Measurements from ENCODE around the gene CHCHD4. TPM values are rescaled to one million over a fixed set of nuclear protein-coding genes. Genes with fewer than 3 reads are reported as not detected.
"Not testable (repeated sequence)": the region's sequence is repeated elsewhere in the genome, so short reads cannot be mapped to it uniquely, and the experiment has no call there.

The CHCHD4 gene
- total RNA-seq, 1 experiment from 2014 or later, result 16.7 TPM

DNA sequence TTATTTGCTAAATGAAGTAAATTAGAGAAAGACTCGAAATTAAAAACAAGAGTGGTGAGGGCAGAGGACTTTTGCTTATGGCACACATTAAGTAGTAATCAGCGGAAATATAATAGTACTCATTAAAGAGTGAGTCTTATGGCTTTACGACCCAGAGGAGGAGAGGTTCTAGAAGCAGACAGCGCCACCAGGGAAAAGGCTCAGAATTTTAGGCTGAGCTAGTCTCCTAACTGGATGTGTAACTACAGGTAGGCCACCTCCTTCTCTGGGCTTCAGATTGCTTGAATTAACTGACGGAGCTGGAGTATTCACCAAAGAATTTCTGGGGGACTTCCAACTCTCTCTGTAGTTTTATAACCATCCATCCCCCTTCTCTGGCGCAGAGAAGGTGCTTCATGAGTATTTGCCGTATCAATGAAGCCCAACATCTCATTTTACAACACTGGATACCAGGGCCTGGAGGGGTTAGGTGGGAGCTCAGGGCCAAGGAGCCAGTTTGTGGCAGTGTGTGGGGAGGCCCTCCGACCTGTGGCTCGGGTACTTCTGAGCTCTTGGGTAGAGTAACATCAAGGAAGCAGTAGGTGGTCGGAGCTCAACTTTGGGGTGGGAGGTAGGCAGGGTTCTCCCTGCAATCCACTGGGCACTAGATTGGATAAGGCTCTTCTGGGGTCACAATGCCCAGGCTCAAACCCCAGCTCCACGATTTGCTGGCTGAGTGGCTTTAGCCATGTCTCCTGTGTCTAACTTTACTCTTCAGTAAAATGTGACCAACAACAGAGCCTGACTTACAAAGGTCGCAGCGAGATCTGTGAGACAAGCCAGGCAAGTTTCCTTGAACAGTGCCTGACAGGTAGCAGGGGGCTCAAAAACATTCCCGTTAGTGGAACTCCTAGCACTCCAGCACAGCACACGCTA, 1.1 kb downstream of the CHCHD4 start:
- BruUV-seq (replicated peaks), result TSS peak; percentile 59
- Mint-ChIP-seq H3K4me3 (ENCODE audit: low read depth, unreplicated experiment) (peak overlapping the region; percentile 97), H3K27ac (ENCODE audit: unreplicated experiment) (peak overlapping the region; percentile 39), H3K9me3 (ENCODE audit: low read depth, unreplicated experiment) (no peaks in the 10 kb centered on the region), H3K36me3 (ENCODE audit: insufficient read depth, unreplicated experiment) (peaks cover 33% of the 10 kb centered on the region), H3K27me3 (ENCODE audit: unreplicated experiment) (no peaks in the 10 kb centered on the region), H3K4me1 (ENCODE audit: low read depth, unreplicated experiment) (peaks cover 23% of the 10 kb centered on the region)
- CTCF ChIA-PET, result no interaction called here
- no peak for DNase-seq
- TF ChIP-seq, protein P1, sequence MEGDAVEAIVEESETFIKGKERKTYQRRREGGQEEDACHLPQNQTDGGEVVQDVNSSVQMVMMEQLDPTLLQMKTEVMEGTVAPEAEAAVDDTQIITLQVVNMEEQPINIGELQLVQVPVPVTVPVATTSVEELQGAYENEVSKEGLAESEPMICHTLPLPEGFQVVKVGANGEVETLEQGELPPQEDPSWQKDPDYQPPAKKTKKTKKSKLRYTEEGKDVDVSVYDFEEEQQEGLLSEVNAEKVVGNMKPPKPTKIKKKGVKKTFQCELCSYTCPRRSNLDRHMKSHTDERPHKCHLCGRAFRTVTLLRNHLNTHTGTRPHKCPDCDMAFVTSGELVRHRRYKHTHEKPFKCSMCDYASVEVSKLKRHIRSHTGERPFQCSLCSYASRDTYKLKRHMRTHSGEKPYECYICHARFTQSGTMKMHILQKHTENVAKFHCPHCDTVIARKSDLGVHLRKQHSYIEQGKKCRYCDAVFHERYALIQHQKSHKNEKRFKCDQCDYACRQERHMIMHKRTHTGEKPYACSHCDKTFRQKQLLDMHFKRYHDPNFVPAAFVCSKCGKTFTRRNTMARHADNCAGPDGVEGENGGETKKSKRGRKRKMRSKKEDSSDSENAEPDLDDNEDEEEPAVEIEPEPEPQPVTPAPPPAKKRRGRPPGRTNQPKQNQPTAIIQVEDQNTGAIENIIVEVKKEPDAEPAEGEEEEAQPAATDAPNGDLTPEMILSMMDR (IDR thresholded peaks at IDR 0.05; ENCODE audit: unreplicated experiment), result no peak
- intact Hi-C loops (cut with micrococcal nuclease; ENCODE audit: unreplicated experiment), result loop anchor here (1.0 to 10.0 kb wide), 3 partner anchors 31 to 469 kb away; no protein-coding TSS in a partner anchor

DNA sequence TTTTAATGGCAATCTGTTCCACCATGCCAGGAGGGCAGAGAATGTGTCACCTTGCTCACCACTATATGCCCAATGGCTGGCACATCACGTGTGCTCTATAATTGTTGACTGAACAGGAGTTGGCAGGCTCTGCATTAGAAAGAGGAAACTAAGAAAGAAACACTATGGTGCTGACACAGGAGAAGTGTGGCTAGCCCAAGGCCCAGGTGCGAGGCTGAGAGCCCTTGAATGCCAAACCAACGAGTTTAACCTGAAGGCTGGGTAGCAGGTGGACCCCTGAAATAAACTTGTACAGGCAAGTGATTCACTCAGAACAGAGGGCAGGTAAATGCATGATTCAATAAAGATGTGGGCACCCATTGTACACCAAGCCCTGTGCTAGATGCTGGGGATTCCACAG, 2.4 kb downstream of the CHCHD4 start:
- Mint-ChIP-seq H3K27ac (ENCODE audit: unreplicated experiment) (peak overlapping the region; percentile 18), H3K27me3 (ENCODE audit: unreplicated experiment) (no peaks in the 10 kb centered on the region), H3K9me3 (ENCODE audit: low read depth, unreplicated experiment) (no peaks in the 10 kb centered on the region), H3K4me1 (ENCODE audit: low read depth, unreplicated experiment) (peaks cover 26% of the 10 kb centered on the region), H3K4me3 (ENCODE audit: low read depth, unreplicated experiment) (no peak overlapping the region), H3K36me3 (ENCODE audit: insufficient read depth, unreplicated experiment) (peaks cover 33% of the 10 kb centered on the region)
- TF ChIP-seq, protein P1 (IDR thresholded peaks at IDR 0.05; ENCODE audit: unreplicated experiment), result no peak
- intact Hi-C loops (cut with micrococcal nuclease; ENCODE audit: unreplicated experiment), result loop anchor here (10.0 kb wide), 1 partner anchor 468 kb away; no protein-coding TSS in a partner anchor
- no TSS peak for BruUV-seq (replicated peaks)
- CTCF ChIA-PET, result interaction anchor here (0.6 kb wide), 1 partner anchor 1495 kb away, joined by 3 read pairs; no protein-coding TSS in a partner anchor
- DNase-seq, result no peak

DNA sequence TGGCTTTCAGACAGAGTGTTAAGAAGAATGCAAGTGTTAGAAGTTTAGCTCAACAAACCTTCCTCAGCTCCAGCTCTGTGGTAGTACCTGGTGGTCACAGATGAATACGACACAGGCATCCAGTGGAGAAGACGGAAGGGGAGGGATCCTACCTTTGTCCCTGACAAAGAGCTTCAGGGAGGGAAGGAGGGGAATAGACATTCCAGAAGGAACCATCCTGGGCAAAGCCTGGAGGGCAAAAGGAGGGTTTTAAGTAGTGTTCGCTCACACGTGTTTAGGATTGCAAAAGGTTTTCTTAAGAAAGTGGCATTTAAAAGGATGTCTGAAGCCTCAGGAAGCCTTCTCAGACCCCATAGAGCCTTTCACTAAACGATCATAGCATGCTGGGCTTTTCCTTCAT, 2.8 kb downstream of the CHCHD4 start:
- no peak for DNase-seq
- Mint-ChIP-seq H3K27me3 (ENCODE audit: unreplicated experiment) (no peaks in the 10 kb centered on the region), H3K4me3 (ENCODE audit: low read depth, unreplicated experiment) (no peak overlapping the region), H3K4me1 (ENCODE audit: low read depth, unreplicated experiment) (peaks cover 21% of the 10 kb centered on the region), H3K9me3 (ENCODE audit: low read depth, unreplicated experiment) (no peaks in the 10 kb centered on the region), H3K27ac (ENCODE audit: unreplicated experiment) (no peak overlapping the region), H3K36me3 (ENCODE audit: insufficient read depth, unreplicated experiment) (peaks cover 33% of the 10 kb centered on the region)
- CTCF ChIA-PET, result no interaction called here
- TF ChIP-seq, protein P1 (IDR thresholded peaks at IDR 0.05; ENCODE audit: unreplicated experiment), result no peak
- intact Hi-C loops (cut with micrococcal nuclease; ENCODE audit: unreplicated experiment), result loop anchor here (10.0 kb wide), 1 partner anchor 467 kb away; no protein-coding TSS in a partner anchor
- no TSS peak for BruUV-seq (replicated peaks)

DNA sequence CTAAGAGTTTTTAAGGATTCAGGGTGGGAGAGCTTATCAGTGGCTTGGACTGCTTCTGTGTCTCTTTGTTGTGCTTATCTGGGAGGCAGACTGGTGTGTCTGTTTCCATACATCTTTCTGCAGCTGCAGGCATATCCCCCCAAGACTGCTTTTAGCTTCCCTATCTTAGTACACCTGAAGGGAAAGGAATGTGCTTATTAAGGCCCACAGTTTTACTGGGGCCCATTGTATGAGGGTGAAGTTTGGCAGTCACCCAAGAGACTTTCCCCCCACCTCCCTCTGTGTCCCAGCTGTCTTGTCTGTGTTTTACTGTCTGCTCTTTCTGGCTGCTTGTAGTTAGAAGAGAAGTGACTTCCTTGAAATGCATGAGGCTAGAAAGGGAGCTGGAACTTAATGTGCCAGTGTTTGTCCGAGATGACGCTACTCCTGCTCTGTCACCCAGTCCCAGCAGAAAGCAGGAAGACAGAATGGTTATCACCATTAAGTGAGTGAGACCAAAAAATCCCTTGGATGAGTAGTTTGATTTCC, 3.7 kb downstream of the CHCHD4 start:
- CTCF ChIA-PET, result interaction anchor here (0.8 kb wide), 1 partner anchor 156 kb away, joined by 3 read pairs; no protein-coding TSS in a partner anchor
- H3K27ac Mint-ChIP-seq (ENCODE audit: unreplicated experiment); DNase-seq; BruUV-seq (replicated peaks); H3K27me3 Mint-ChIP-seq (ENCODE audit: unreplicated experiment); H3K9me3 Mint-ChIP-seq (ENCODE audit: low read depth, unreplicated experiment); H3K4me3 Mint-ChIP-seq (ENCODE audit: low read depth, unreplicated experiment): not testable (repeated sequence)
- Mint-ChIP-seq H3K36me3 (ENCODE audit: insufficient read depth, unreplicated experiment) (peaks cover 25% of the 10 kb centered on the region), H3K4me1 (ENCODE audit: low read depth, unreplicated experiment) (peaks cover 15% of the 10 kb centered on the region)
- intact Hi-C loops (cut with micrococcal nuclease; ENCODE audit: unreplicated experiment), result loop anchor here (10.0 kb wide), 1 partner anchor 466 kb away; no protein-coding TSS in a partner anchor
